Measurements from ENCODE around the gene MPV17L2. TPM values are rescaled to one million over a fixed set of nuclear protein-coding genes. Genes with fewer than 3 reads are reported as not detected.
A peak's percentile ranks its signal among the peaks of the same experiment; 100 is the strongest.

Gene MPV17L2
- total and polyA plus RNA-seq, 2 experiments from 2014 or later: 38.7 to 81.3 TPM

DNA sequence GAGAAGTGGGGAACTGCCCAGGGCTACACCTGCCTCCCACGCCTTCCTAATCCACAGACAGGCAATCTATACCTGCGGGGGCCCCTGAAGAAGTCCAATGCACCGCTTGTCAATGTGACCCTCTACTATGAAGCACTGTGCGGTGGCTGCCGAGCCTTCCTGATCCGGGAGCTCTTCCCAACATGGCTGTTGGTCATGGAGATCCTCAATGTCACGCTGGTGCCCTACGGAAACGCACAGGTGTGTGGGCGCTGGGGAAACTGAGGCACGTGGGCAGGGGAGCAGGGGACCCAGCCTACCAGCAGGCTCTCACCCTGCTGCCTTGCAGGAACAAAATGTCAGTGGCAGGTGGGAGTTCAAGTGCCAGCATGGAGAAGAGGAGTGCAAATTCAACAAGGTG is 18.0 kb upstream of the MPV17L2 start:
- H2AFZ ChIP-seq: no peak overlapping the region
- Mint-ChIP-seq H3K27me3 (ENCODE audit: insufficient read depth, low read depth, poor library complexity) (peaks cover 19% of the 10 kb centered on the region), H3K9me3 (no peaks in the 10 kb centered on the region), H3K4me1 (peaks cover 6% of the 10 kb centered on the region), H3K36me3 (ENCODE audit: low read depth) (peaks cover 10% of the 10 kb centered on the region; the same call in 2 of the 3 replicates), H3K27ac (no peak overlapping the region), H3K4me3 (peak overlapping the region; percentile 78; the same call in 1 of the 3 replicates)
- H4K20me1 ChIP-seq (replicated peaks; ENCODE audit: insufficient read depth): no peaks in the 10 kb centered on the region
- H3K27ac ChIP-seq (ENCODE audit: low read depth): no peak overlapping the region
- ATAC-seq (no peak), DNase-seq (ENCODE audit: low spot score) (no peak)
- H3K4me1 ChIP-seq (ENCODE audit: insufficient read depth): peaks cover 4% of the 10 kb centered on the region
- peak overlapping the region; percentile 92; the same call in 1 of the 2 replicates for H3K4me2 ChIP-seq
- no peaks in the 10 kb centered on the region for H3K36me3 ChIP-seq (ENCODE audit: insufficient read depth)
- TF ChIP-seq JUNB (IDR thresholded peaks at IDR 0.05; ENCODE audit: unreplicated experiment) (no peak), STAT1 (IDR thresholded peaks at IDR 0.05; ENCODE audit: unreplicated experiment) (no peak), CREB1 (CRISPR knock-in tag; IDR thresholded peaks at IDR 0.05; ENCODE audit: low read depth) (no peak), NANOG (IDR thresholded peaks at IDR 0.05; ENCODE audit: borderline replicate concordance) (no peak), EZH2 (IDR thresholded peaks at IDR 0.05; ENCODE audit: low read depth, unreplicated experiment) (no peak), EZH2phosphoT487 (IDR thresholded peaks at IDR 0.05; ENCODE audit: unreplicated experiment) (no peak), ZNF331 (CRISPR knock-in tag; IDR thresholded peaks at IDR 0.05; ENCODE audit: low read depth) (no peak), POLR2AphosphoS5 (IDR thresholded peaks at IDR 0.05; ENCODE audit: low read depth) (no peak)
- TF ChIP-seq, protein P1, sequence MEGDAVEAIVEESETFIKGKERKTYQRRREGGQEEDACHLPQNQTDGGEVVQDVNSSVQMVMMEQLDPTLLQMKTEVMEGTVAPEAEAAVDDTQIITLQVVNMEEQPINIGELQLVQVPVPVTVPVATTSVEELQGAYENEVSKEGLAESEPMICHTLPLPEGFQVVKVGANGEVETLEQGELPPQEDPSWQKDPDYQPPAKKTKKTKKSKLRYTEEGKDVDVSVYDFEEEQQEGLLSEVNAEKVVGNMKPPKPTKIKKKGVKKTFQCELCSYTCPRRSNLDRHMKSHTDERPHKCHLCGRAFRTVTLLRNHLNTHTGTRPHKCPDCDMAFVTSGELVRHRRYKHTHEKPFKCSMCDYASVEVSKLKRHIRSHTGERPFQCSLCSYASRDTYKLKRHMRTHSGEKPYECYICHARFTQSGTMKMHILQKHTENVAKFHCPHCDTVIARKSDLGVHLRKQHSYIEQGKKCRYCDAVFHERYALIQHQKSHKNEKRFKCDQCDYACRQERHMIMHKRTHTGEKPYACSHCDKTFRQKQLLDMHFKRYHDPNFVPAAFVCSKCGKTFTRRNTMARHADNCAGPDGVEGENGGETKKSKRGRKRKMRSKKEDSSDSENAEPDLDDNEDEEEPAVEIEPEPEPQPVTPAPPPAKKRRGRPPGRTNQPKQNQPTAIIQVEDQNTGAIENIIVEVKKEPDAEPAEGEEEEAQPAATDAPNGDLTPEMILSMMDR (conservative IDR thresholded peaks at IDR 0.05; ENCODE audit: low read depth in 2 of 2): no peak
- TF ChIP-seq, protein P2, sequence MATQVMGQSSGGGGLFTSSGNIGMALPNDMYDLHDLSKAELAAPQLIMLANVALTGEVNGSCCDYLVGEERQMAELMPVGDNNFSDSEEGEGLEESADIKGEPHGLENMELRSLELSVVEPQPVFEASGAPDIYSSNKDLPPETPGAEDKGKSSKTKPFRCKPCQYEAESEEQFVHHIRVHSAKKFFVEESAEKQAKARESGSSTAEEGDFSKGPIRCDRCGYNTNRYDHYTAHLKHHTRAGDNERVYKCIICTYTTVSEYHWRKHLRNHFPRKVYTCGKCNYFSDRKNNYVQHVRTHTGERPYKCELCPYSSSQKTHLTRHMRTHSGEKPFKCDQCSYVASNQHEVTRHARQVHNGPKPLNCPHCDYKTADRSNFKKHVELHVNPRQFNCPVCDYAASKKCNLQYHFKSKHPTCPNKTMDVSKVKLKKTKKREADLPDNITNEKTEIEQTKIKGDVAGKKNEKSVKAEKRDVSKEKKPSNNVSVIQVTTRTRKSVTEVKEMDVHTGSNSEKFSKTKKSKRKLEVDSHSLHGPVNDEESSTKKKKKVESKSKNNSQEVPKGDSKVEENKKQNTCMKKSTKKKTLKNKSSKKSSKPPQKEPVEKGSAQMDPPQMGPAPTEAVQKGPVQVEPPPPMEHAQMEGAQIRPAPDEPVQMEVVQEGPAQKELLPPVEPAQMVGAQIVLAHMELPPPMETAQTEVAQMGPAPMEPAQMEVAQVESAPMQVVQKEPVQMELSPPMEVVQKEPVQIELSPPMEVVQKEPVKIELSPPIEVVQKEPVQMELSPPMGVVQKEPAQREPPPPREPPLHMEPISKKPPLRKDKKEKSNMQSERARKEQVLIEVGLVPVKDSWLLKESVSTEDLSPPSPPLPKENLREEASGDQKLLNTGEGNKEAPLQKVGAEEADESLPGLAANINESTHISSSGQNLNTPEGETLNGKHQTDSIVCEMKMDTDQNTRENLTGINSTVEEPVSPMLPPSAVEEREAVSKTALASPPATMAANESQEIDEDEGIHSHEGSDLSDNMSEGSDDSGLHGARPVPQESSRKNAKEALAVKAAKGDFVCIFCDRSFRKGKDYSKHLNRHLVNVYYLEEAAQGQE (IDR thresholded peaks at IDR 0.05; ENCODE audit: unreplicated experiment): no peak
- TF ChIP-seq, protein P3, sequence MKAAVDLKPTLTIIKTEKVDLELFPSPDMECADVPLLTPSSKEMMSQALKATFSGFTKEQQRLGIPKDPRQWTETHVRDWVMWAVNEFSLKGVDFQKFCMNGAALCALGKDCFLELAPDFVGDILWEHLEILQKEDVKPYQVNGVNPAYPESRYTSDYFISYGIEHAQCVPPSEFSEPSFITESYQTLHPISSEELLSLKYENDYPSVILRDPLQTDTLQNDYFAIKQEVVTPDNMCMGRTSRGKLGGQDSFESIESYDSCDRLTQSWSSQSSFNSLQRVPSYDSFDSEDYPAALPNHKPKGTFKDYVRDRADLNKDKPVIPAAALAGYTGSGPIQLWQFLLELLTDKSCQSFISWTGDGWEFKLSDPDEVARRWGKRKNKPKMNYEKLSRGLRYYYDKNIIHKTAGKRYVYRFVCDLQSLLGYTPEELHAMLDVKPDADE (IDR thresholded peaks at IDR 0.05): no peak
- H3K4me3 ChIP-seq: peak overlapping the region; percentile 79; the same call in 1 of the 2 replicates
- no peaks in the 10 kb centered on the region for H3K79me2 ChIP-seq (replicated peaks; ENCODE audit: insufficient read depth)
- H3K9me2 ChIP-seq (ENCODE audit: insufficient read depth): no peaks in the 10 kb centered on the region
- peaks cover 12% of the 10 kb centered on the region for H3K27me3 ChIP-seq (ENCODE audit: insufficient read depth)
- H3F3A ChIP-seq (replicated peaks; ENCODE audit: low read depth): peaks cover 5% of the 10 kb centered on the region

All from GM23338 (cell line).